Fibroblast of skin of back (primary cell): ENCODE measurements around the gene FAM20C.
"Not testable (repeated sequence)": the region's sequence is repeated elsewhere in the genome, so short reads cannot be mapped to it uniquely, and the experiment has no call there.

ENCODE experiments used
- DNase-seq: peaks from one replicate; pipeline ENCODE4 v3.0.0-alpha.2; 2013

FAM20C gene

GRCh38 chr7:296373-296945 lies 104.1 kb downstream of the FAM20C start:
- DNase-seq: no peak

- not testable (repeated sequence) for DNase-seq
These were observed 104.8 kb downstream of the FAM20C start for GRCh38 chr7:297141-297540.

- no peak for DNase-seq
These were observed 105.4 kb downstream of the FAM20C start for GRCh38 chr7:297611-298374.

DNA sequence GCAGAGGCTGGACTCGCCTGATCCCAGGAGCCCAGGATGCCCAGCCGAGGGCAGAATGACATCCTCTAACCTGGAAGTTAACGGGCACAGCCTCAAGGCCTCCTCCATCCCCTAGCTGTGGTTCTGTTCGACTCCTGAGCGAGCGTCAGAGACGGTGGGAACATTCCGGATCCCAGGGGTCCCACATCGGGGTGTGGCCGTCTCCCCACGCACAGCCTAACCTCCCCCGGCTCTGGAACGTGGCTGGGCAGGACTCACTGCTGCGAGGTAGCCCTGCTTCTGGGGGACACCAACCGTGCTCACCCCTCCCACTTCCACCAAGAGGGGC lies 106.0 kb downstream of the FAM20C start:
- no peak for DNase-seq

DNA sequence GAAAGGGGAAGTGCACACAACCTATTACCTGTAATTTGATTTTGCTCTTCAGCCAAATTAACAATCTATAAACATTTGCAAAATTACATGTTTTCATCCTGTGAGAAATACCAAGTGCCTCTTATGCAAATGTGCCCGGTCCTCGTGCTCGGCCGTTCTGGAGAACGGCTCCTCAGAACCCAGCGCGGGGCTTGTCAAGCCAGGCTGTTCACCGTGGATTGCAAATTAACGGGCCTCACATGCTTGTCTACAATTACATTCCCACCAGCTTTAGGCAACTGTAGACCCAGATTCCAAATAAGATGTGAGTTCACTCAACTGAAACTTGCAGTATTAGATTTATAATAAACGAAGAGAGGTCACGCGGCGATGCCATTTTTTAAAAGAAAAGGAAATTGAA lies 106.4 kb downstream of the FAM20C start:
- no peak for DNase-seq

DNA sequence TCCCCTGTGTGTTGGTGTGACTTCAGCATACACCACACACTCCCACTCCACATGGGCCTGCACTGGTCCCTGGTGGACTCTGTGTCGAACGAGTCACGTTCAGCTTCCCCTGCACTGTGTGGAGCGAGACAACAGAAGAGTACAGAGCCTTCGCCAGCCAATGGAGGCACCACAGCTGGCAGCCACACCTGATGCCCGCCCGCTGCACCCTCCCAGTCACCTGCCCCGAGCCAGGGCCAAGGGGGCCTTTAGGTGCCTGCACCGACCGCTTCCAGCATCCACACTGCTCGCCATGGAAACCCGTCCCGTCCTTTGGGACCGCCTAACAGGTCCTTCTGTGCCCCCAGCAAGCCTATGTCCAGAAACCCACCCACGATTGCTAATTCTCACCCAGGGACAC lies 106.8 kb downstream of the FAM20C start:
- DNase-seq: no peak

DNA sequence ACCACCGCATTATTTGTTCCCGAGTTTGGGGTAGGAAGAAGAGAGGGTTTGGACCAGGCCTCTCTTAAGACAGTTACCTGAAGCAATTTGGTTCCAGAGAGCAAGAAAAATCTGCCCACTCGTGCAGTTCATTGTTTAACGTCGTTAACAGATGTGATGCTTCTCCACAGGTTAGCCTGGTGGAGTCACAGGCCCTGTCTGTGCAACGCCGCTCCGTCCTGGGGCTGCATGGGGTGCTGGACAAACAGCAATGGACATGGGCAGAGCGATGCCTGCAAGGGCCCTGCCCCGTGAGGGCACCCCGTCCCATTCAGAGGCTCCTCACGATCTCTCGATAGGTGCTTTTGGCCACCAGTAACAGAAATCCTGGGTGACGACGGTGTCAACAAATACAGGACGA lies 107.3 kb downstream of the FAM20C start:
- DNase-seq: no peak

DNA sequence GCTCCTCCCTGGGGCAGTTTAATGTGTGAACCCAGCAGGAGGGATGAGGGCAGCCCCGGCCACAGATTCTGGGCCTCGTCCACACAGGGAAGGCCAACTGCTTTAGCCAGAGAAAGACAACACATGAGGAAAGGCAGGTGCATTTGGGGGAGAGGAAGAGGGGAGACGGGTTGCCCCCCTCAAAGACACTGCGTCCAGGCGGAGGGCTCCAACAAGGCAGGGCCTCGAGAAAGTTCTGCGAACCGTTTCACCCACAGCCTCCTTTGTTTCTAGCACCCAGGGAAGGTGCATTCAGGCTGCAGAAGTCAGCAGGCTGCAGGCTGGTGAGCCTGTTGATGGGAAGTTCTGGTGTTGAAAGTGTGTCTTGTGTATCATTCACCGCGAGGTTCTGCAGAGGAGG lies 107.7 kb downstream of the FAM20C start:
- DNase-seq: no peak

DNA sequence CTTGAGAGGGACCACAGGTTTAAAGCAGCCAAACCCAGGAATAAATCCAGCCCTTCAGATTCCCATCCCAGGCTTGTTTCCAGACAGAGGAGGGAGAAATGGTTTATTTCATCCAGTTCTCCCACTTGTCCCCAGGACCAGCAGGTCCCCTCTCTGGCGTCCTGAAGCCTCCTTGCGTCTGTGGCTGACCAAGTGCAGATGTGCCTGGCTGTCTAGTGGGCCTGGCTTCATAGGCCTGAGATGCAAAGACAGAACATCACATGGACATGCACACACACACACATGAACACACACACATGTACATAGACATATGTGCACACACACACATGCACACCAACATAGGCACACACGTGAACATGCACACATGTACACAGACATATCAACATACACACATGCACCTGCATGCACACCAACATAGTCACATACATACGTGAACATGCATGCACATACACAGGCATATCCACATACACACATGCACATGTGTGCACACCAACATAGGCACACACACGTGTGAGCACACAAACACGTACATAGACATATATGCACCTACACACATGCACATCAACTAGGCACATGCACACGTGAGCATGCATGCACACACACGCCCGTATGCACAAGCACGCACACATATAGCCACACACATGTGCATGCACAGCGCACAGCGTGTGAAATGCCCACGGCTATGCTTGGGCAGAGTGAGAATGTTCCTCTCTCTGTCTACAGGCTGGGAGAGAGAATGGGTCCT lies 108.3 kb downstream of the FAM20C start:
- no peak for DNase-seq

DNA sequence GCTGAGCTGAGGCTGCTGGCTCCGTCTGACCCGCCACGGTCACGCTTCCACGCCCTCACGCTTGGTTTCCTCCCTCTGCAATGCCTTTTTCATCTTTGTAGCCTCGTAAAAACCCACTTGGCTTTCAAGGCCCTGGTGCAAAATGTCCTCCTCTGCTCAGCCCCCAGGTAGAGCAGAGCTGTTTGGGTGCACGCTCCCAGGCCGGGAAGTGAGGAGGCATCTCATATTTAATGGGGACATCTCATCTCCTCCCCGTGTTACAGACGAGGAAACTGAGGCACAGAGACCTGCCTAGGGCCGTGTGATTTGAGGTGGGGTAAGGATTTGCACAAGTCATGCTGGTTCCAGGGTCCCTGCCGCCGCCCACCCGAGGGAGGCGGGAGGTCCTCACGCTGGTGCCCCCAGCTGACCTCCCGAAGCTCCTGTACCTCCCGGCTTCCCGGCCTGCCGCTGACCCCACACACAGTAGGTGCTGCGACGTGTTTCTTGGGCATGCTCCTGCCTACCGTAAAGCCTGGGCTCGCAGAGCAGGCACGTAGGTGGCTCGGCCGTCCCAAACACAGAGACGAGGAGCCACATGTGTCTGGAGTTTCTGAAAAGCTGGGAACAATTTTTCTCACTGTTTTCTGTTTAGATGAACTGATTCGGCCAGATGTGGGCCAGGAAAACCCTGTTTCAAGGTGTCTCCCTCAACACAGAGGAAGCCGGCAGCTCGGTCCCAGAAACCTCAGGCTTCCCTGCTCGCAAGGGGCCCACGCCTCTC lies 109.1 kb downstream of the FAM20C start:
- no peak for DNase-seq

- DNase-seq: no peak
These were observed 110.0 kb downstream of the FAM20C start for GRCh38 chr7:302054-302992.

- DNase-seq: no peak
These were observed 111.1 kb downstream of the FAM20C start for GRCh38 chr7:303425-303824.

DNA sequence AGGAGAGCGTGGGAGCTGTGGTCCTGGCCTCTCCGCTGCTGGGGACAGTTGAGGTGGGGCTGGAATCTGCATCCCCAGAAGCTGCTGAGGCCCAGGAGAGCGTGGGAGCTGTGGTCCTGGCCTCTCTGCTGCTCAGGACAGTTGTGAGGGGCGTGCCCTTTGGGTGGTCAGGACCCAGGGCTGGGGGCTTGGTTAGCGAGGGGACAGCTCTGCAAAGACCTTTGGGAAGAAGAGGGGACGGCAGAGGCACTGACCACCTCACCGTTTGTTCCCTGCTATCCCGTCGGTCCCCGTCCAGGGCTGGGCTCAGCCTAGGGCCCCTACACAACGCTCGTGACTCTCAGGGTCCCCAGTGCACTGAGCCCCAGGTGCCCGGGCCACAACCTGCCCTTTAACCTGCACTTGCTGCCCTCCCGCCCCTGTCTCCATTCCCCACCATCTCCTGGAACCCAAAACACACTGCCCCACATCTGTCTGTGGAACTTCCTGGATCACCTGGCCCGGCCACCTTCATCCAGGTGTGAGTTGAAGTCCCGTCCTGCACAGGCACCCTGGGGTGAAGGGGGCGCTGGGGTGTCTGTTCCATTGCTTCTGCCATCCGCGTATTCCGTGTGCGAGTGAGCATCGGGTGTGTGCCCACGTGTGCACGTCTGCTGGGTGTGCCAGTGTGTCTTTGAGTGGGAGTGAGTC lies 111.7 kb downstream of the FAM20C start:
- DNase-seq: no peak

DNA sequence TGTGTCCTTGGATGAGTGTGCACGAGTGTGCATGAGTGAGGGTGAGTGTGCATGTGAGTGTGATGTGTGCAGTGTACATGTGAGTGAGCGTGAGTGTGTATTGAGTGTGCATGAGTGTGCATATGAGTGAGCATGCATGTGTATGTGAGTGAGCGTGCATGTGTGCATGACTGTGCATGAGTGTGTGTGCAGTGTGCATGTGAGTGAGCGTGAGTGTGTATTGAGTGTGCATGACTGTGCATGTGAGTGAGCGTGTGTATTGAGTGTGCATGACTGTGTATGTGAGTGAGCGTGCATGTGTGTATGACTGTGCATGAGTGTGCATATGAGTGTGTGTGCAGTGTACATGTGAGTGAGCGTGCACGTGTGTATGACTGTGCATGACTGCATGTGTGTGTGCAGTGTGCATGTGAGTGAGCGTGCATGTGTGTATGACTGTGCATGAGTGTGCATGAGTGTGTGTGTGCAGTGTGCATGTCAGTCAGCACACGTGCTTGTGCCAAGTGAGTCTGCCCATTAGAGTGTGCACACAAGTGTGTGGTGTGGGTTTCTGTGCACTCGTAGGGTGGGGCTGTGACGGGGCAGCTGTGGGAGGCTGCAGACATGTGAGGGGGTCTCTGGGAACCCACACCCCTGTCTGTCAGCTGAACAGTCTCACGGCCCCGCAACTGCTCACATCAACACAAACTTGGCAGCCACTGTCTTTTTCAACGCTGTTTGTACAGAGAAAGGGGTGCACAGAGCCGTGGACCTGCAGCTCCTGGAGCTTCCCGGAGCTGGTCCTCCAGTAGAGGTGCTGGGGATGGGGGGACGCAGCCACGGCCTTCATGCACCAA lies 112.4 kb downstream of the FAM20C start:
- no peak for DNase-seq

DNA sequence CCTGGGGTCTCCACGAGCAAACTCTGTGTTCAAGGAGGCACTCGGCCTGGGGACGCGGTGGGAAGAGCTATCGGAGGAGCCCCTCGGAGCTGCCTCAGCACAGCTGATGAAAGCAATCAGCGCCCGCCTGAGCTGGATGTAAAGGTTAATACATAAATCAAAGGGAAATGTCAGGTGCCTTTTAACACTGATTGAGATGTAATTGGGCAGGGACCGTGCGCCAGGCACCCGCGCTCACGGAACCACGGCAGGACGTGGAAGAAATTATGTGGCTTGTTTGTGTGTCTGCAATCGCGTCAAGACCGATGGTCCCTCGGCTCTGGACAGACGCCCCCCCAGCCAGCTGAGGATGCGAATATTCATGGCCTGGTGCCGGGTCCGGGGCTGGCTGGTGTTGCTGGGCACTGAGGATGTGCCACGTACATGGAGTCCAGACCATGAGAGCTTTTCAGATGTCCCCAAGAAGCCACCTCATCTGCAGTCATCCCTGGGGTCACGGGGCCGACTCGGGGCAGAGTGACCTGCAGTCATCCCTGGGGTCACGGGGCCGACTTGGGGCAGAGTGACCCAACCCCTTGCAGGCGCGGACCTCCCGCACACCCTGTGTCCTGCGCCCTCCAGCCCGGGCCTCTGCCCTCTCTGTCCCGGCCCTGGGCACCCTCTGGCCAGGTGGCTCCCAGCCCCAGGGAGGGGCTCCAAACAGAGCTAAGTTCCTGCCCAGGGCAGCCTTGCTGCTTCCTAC lies 113.2 kb downstream of the FAM20C start:
- no peak for DNase-seq

DNA sequence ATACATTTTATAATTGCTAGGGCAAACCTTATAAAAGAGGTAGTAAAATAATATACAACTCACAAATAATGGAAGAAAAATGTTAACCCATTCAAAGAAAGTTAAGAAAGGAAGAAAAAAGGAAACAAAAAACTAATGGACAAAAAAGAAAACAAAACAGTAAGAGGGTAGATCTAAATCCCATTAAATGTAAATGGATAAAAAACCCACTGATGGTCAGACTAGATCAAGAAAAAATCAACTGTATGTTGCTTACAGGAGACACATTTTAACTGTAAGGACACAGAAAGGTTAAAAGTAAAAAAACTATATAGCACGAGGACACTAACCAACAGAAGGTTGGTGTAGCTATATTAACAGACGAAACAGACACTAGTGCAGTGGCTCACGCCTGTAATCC lies 115.6 kb downstream of the FAM20C start:
- no peak for DNase-seq

- no peak for DNase-seq
These were observed 117.3 kb downstream of the FAM20C start for GRCh38 chr7:309586-310228.
